HG03439 (cell line): ENCODE data around the gene LPIN1.
"Not testable (repeated sequence)": the region's sequence is repeated elsewhere in the genome, so short reads cannot be mapped to it uniquely, and the experiment has no call there.

Experiments used
- ATAC-seq: cut with Tn5 transposase; IDR thresholded peaks from one replicate; pipeline ENCODE4 v1.9.1; 2021; ENCODE audit warnings: mild to moderate bottlenecking, moderate library complexity; ENCODE audit not compliant: unreplicated experiment

LPIN1 gene

GRCh38 chr2:11830708-11831301 lies 84.4 kb downstream of the LPIN1 start:
- no peak for ATAC-seq

GRCh38 chr2:11831415-11831814 lies 85.0 kb downstream of the LPIN1 start:
- ATAC-seq, result no peak

GRCh38 chr2:11832531-11832930 lies 86.1 kb downstream of the LPIN1 start:
- no peak for ATAC-seq

- no peak for ATAC-seq
Observed at GRCh38 chr2:11833601-11834000, 87.2 kb downstream of the LPIN1 start.

DNA sequence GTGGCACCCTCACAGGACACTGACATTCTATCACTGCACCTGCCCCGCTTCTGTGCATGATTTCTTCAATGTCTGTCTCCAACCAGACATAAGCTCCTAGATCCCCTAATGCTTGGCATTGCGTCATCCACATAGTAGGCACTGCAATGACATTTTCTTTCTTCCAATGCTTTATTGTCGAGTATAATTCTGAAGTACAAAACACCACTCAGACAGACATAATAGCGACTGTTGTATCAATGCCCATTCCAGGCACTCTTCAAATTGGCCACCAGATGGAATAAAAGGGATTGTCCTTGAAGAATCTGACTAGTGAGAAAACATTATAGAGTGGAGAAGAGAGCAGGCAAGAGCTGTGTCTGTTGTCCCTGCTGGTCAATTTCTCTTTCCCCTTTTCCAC lies 89.0 kb downstream of the LPIN1 start:
- ATAC-seq, result no peak

DNA sequence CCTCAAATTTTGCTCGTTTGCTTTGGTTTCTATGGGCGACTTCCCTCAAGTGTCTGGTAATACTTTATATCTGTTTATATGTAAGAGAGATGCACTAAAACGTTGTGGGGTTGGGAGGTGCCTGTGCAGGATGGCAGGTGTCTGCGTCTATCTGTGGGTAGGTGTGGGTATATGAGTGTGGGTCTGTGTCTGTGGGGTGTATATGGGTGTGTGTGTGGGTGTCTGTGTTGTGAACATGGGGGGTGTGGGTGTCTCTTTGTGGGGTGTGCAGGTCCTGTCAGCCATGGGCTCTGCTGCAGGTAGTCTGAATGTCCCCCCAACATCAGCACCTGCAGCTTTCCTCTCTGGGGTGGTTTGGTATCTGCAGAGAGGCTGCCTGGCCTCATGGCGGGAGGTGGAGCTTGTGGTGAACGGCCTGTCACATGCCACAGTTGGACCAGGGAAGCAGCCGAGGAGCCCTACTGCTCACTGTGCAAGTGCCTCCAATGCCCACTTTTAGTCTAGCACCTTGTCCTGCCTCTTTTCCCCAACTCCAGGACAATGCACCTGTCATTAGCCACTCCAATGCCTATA lies 90.3 kb downstream of the LPIN1 start:
- no peak for ATAC-seq

- ATAC-seq, result no peak
Observed at GRCh38 chr2:11837875-11838734, 91.7 kb downstream of the LPIN1 start.

DNA sequence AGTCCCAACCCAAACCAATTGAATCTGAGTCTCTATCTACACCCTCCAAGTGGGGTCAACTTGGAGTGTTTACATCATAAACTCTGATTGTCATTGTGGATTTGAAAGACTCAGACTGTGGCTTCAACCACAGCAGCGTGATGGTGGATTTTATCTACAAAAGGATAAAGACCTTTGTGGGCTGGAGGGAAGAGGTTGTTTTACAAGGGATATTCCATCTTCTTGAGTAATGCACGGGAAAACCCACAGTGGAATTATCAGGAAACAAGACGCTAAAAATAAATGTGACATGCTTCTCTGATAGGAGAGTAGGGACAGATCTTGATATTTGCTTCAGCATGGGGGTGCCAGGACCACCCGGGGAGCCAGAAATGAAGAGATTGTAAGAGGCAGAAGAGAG lies 93.5 kb downstream of the LPIN1 start:
- ATAC-seq, result no peak

GRCh38 chr2:11842336-11842735 lies 95.9 kb downstream of the LPIN1 start:
- ATAC-seq, result no peak

GRCh38 chr2:11844798-11845197 lies 98.4 kb downstream of the LPIN1 start:
- not testable (repeated sequence) for ATAC-seq

- ATAC-seq, result not testable (repeated sequence)
Observed at GRCh38 chr2:11847935-11848334, 101.5 kb downstream of the LPIN1 start.

- ATAC-seq, result no peak
Observed at GRCh38 chr2:11850082-11850481, 103.7 kb downstream of the LPIN1 start.

GRCh38 chr2:11852526-11853196 lies 106.2 kb downstream of the LPIN1 start:
- ATAC-seq, result no peak

GRCh38 chr2:11853197-11853588 lies 106.8 kb downstream of the LPIN1 start:
- no peak for ATAC-seq

- no peak for ATAC-seq
Observed at GRCh38 chr2:11855064-11855760, 108.8 kb downstream of the LPIN1 start.

DNA sequence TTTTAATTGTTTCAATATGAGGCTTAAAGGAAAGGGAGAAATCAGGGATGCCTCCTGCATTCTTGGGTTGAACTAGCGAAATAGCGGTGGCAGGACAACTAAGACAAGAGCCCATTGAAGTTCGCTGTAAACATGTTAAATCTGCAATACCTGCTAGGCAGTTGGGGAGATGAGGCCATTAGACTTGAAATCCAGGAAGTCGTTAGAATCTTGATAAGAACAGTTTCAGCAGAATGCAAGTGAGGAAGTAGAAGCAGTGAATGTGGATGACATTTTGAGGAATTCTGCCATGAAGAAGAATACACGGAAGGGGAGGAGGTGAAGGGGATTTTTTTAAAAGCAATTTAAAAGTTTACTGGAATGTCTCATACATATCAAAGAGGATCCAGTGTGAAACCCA lies 109.7 kb downstream of the LPIN1 start:
- ATAC-seq, result no peak

- ATAC-seq, result no peak
Observed at GRCh38 chr2:11858883-11859282, 112.5 kb downstream of the LPIN1 start.

DNA sequence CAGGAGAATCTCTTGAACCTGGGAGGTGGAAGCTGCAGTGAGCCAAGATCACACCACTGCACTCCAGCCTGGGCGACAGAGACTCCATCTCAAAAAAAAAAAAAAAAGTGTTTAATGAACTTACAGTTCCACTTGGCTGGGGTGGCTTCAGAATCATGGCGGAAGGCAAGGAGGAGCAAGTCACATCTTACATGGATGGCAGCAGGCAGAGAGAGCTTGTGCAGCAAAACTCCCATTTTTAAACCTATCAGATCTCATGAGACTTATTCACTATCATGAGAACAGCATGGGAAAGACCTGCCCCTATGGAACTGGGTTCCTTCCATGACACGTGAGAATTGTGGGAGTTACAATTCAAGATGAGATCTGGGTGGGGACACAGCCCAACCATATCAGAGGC lies 113.5 kb downstream of the LPIN1 start:
- ATAC-seq, result not testable (repeated sequence)

- ATAC-seq, result no peak
Observed at GRCh38 chr2:11861044-11861443, 114.6 kb downstream of the LPIN1 start.

DNA sequence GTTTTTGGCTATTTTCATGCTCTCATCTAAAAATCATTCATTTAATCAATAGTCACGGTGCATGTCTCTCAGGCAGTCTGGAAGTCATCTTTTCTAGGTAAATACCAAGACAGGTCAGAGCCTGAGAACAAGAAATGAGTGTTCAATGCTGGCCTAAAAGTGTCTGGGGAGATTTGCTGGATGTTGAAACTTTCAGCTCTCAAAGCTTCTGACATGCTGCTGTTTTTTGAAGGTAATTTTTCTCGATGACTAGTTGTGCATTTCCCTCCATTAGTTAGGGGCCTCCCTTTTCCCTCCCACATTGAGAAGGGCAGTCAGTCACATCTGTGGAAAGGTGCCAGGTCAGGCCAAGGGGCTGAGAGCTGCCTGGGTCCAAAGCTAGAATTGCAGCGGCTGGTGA lies 115.6 kb downstream of the LPIN1 start:
- no peak for ATAC-seq

GRCh38 chr2:11863103-11863502 lies 116.7 kb downstream of the LPIN1 start:
- ATAC-seq, result no peak
